Left ventricle myocardium inferior (tissue), 1 donor: ENCODE measurements around the gene PIAS2. TPM values are rescaled to one million over a fixed set of nuclear protein-coding genes. Genes with fewer than 3 reads are reported as not detected.
"Not testable (repeated sequence)": the region's sequence is repeated elsewhere in the genome, so short reads cannot be mapped to it uniquely, and the experiment has no call there.

Source experiments
- DNase-seq: peaks from one replicate; pipeline ENCODE4 v3.0.0-alpha.2; 2020
- H3K27ac ChIP-seq: fragments of 200-600 bp; replicated peaks from 2 replicates; pipeline ENCODE4 v1.8.0; 2021
- H3K27me3 ChIP-seq: fragments of 200-600 bp; 2 replicates; pipeline ENCODE4 v1.8.0; 2021; ENCODE audit warnings: low read depth
- H3K36me3 ChIP-seq: fragments of 200-600 bp; 2 replicates; pipeline ENCODE4 v1.8.0; 2021
- H3K4me1 ChIP-seq: fragments of 200-600 bp; 2 replicates; pipeline ENCODE4 v1.8.0; 2021
- H3K4me3 ChIP-seq: fragments of 200-600 bp; 2 replicates; pipeline ENCODE4 v1.8.0; 2021; ENCODE audit warnings: mild to moderate bottlenecking, moderate library complexity
- H3K9me3 ChIP-seq: fragments of 200-600 bp; replicated peaks from 2 replicates; pipeline ENCODE4 v1.8.0; 2021
- CTCF ChIP-seq: fragments of 200-600 bp; IDR thresholded peaks from 2 replicates; pipeline ENCODE4 v1.8.0; 2021; ENCODE audit warnings: antibody characterized with exemption, mild to moderate bottlenecking, borderline replicate concordance
- intact Hi-C: fragments of 100-400 bp; cut with micrococcal nuclease; formaldehyde crosslinking; loops from one replicate; pipeline ENCODE4 v1.11.0; 2022
- total RNA-seq: library from RNA; stranded (reverse); fragmentation: NEBNext Ultra II Directional; extraction: Animal tissue kit (Norgen Biotek cat#: 25700); gene quantifications from one replicate; pipeline ENCODE4 v1.2.1, GENCODE V29; 2021
- donor health status: DM: no; HTN: yes; CAD: no; lungs with severe emphysema.

PIAS2 gene
- total RNA-seq, 1 donor from 2014 or later = 33.2 TPM

- no peak for DNase-seq
- H3K27ac ChIP-seq = no peak overlapping the region
- no peak for TF ChIP-seq CTCF
- no peaks in the 10 kb centered on the region for H3K4me1 ChIP-seq
- peaks cover 13% of the 10 kb centered on the region for H3K9me3 ChIP-seq
- no peaks in the 10 kb centered on the region for H3K27me3 ChIP-seq
- intact Hi-C loops = no loop called here
- no peak overlapping the region for H3K4me3 ChIP-seq
- H3K36me3 ChIP-seq = peaks cover 23% of the 10 kb centered on the region
These were observed 34.1 kb downstream of the PIAS2 start for GRCh38 chr18:46883180-46883579.

GRCh38 chr18:46877329-46877987 is 39.8 kb downstream of the PIAS2 start:
- H3K27ac ChIP-seq = no peak overlapping the region
- no peak for DNase-seq
- H3K4me3 ChIP-seq = no peak overlapping the region
- intact Hi-C loops = no loop called here
- no peaks in the 10 kb centered on the region for H3K27me3 ChIP-seq
- peaks cover 11% of the 10 kb centered on the region for H3K9me3 ChIP-seq
- H3K36me3 ChIP-seq = peaks cover 37% of the 10 kb centered on the region
- H3K4me1 ChIP-seq = no peaks in the 10 kb centered on the region
- no peak for TF ChIP-seq CTCF

- DNase-seq = no peak
- H3K4me1 ChIP-seq = peaks cover 8% of the 10 kb centered on the region
- no peak overlapping the region for H3K4me3 ChIP-seq
- H3K9me3 ChIP-seq = peaks cover 25% of the 10 kb centered on the region
- intact Hi-C loops = no loop called here
- H3K27ac ChIP-seq = no peak overlapping the region
- TF ChIP-seq CTCF = no peak
- peaks cover 26% of the 10 kb centered on the region for H3K36me3 ChIP-seq
- H3K27me3 ChIP-seq = no peaks in the 10 kb centered on the region
These were observed 49.0 kb downstream of the PIAS2 start for GRCh38 chr18:46868169-46868921.

- H3K36me3 ChIP-seq = peaks cover 30% of the 10 kb centered on the region
- peaks cover 25% of the 10 kb centered on the region for H3K9me3 ChIP-seq
- H3K27me3 ChIP-seq = no peaks in the 10 kb centered on the region
- no peak for TF ChIP-seq CTCF
- no peak overlapping the region for H3K4me3 ChIP-seq
- H3K4me1 ChIP-seq = peaks cover 8% of the 10 kb centered on the region
- no peak overlapping the region for H3K27ac ChIP-seq
- no peak for DNase-seq
- intact Hi-C loops = no loop called here
These were observed 49.8 kb downstream of the PIAS2 start for GRCh38 chr18:46867367-46868143.

GRCh38 chr18:46866523-46866922 is 50.8 kb downstream of the PIAS2 start:
- Histone ChIP-seq H3K4me1 (peaks cover 8% of the 10 kb centered on the region), H3K9me3 (peaks cover 25% of the 10 kb centered on the region), H3K27ac (no peak overlapping the region), H3K27me3 (no peaks in the 10 kb centered on the region), H3K36me3 (peaks cover 25% of the 10 kb centered on the region), H3K4me3 (no peak overlapping the region)
- DNase-seq = no peak
- intact Hi-C loops = no loop called here
- no peak for TF ChIP-seq CTCF

- intact Hi-C loops, DNase-seq, H3K4me3 ChIP-seq, H3K27me3 ChIP-seq, H3K4me1 ChIP-seq, H3K27ac ChIP-seq: not testable (repeated sequence)
- Histone ChIP-seq H3K9me3 (peaks cover 25% of the 10 kb centered on the region), H3K36me3 (peaks cover 25% of the 10 kb centered on the region)
These were observed 52.1 kb downstream of the PIAS2 start for GRCh38 chr18:46865245-46865644.
